Measurements from ENCODE around the gene DBN1. TPM values are rescaled to one million over a fixed set of nuclear protein-coding genes. Genes with fewer than 3 reads are reported as not detected.

Gene DBN1
- total and polyA plus RNA-seq, 2 experiments from 2014 or later: 106 to 290 TPM

DNA sequence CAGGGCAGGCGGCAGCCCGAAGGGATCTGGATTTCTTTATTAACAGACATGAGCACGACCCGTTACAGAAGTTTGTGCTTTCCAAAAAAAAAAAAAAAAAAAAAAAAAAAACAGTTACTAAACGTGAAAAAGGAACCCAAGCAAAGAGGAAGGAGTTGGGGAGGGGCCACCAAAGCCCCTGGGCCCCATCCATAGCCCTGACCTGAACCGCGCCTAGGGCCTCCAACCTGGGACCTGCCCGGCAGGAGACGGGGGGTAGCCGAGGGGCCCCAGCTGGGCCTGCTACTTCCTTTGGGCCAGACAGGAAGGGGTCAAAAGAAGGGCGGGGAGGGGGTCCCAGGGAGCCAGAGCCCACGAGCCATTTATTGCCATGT is 16.9 kb downstream of the DBN1 start:
- Mint-ChIP-seq H3K36me3 (ENCODE audit: low read depth) (peaks cover 43% of the 10 kb centered on the region), H3K27me3 (ENCODE audit: insufficient read depth, low read depth, poor library complexity) (peaks cover 48% of the 10 kb centered on the region), H3K4me3 (peak overlapping the region; percentile 78; the same call in 2 of the 3 replicates), H3K4me1 (peaks cover 24% of the 10 kb centered on the region), H3K9me3 (peaks cover 3% of the 10 kb centered on the region; the same call in 2 of the 3 replicates), H3K27ac (0 out of 2 replicates have a peak overlapping the region, but pooled peaks have one; percentile 62)
- Histone ChIP-seq H2AFZ (no peak overlapping the region), H3K4me1 (ENCODE audit: insufficient read depth) (peaks cover 19% of the 10 kb centered on the region), H3K4me2 (peak overlapping the region; percentile 60), H3K4me3 (0 out of 2 replicates have a peak overlapping the region, but pooled peaks have one; percentile 21), H3K27me3 (ENCODE audit: insufficient read depth) (peaks cover 19% of the 10 kb centered on the region), H3K79me2 (replicated peaks; ENCODE audit: insufficient read depth) (no peaks in the 10 kb centered on the region; the same call in 1 of the 2 replicates), H3F3A (replicated peaks; ENCODE audit: low read depth) (peaks cover 52% of the 10 kb centered on the region), H3K9me2 (ENCODE audit: insufficient read depth) (no peaks in the 10 kb centered on the region), H4K20me1 (replicated peaks; ENCODE audit: insufficient read depth) (peaks cover 21% of the 10 kb centered on the region), H3K27ac (ENCODE audit: low read depth) (peak overlapping the region; percentile 87), H3K36me3 (ENCODE audit: insufficient read depth) (peaks cover 20% of the 10 kb centered on the region)
- no peak for ATAC-seq
- DNase-seq (ENCODE audit: low spot score): no peak
- TF ChIP-seq STAT1 (IDR thresholded peaks at IDR 0.05; ENCODE audit: unreplicated experiment) (no peak), ZNF114 (CRISPR knock-in tag; IDR thresholded peaks at IDR 0.05) (no peak), EZH2phosphoT487 (IDR thresholded peaks at IDR 0.05; ENCODE audit: unreplicated experiment) (no peak), EZH2 (IDR thresholded peaks at IDR 0.05; ENCODE audit: low read depth, unreplicated experiment) (no peak), CREB1 (CRISPR knock-in tag; IDR thresholded peaks at IDR 0.05; ENCODE audit: low read depth) (no peak), POLR2AphosphoS5 (IDR thresholded peaks at IDR 0.05; ENCODE audit: low read depth) (no peak), JUNB (IDR thresholded peaks at IDR 0.05; ENCODE audit: unreplicated experiment) (no peak), NANOG (IDR thresholded peaks at IDR 0.05; ENCODE audit: borderline replicate concordance) (no peak), ZNF331 (CRISPR knock-in tag; IDR thresholded peaks at IDR 0.05; ENCODE audit: low read depth) (no peak)
- TF ChIP-seq, protein P1, sequence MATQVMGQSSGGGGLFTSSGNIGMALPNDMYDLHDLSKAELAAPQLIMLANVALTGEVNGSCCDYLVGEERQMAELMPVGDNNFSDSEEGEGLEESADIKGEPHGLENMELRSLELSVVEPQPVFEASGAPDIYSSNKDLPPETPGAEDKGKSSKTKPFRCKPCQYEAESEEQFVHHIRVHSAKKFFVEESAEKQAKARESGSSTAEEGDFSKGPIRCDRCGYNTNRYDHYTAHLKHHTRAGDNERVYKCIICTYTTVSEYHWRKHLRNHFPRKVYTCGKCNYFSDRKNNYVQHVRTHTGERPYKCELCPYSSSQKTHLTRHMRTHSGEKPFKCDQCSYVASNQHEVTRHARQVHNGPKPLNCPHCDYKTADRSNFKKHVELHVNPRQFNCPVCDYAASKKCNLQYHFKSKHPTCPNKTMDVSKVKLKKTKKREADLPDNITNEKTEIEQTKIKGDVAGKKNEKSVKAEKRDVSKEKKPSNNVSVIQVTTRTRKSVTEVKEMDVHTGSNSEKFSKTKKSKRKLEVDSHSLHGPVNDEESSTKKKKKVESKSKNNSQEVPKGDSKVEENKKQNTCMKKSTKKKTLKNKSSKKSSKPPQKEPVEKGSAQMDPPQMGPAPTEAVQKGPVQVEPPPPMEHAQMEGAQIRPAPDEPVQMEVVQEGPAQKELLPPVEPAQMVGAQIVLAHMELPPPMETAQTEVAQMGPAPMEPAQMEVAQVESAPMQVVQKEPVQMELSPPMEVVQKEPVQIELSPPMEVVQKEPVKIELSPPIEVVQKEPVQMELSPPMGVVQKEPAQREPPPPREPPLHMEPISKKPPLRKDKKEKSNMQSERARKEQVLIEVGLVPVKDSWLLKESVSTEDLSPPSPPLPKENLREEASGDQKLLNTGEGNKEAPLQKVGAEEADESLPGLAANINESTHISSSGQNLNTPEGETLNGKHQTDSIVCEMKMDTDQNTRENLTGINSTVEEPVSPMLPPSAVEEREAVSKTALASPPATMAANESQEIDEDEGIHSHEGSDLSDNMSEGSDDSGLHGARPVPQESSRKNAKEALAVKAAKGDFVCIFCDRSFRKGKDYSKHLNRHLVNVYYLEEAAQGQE (IDR thresholded peaks at IDR 0.05; ENCODE audit: unreplicated experiment): no peak
- TF ChIP-seq, protein P2, sequence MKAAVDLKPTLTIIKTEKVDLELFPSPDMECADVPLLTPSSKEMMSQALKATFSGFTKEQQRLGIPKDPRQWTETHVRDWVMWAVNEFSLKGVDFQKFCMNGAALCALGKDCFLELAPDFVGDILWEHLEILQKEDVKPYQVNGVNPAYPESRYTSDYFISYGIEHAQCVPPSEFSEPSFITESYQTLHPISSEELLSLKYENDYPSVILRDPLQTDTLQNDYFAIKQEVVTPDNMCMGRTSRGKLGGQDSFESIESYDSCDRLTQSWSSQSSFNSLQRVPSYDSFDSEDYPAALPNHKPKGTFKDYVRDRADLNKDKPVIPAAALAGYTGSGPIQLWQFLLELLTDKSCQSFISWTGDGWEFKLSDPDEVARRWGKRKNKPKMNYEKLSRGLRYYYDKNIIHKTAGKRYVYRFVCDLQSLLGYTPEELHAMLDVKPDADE (IDR thresholded peaks at IDR 0.05): no peak
- TF ChIP-seq, protein P3, sequence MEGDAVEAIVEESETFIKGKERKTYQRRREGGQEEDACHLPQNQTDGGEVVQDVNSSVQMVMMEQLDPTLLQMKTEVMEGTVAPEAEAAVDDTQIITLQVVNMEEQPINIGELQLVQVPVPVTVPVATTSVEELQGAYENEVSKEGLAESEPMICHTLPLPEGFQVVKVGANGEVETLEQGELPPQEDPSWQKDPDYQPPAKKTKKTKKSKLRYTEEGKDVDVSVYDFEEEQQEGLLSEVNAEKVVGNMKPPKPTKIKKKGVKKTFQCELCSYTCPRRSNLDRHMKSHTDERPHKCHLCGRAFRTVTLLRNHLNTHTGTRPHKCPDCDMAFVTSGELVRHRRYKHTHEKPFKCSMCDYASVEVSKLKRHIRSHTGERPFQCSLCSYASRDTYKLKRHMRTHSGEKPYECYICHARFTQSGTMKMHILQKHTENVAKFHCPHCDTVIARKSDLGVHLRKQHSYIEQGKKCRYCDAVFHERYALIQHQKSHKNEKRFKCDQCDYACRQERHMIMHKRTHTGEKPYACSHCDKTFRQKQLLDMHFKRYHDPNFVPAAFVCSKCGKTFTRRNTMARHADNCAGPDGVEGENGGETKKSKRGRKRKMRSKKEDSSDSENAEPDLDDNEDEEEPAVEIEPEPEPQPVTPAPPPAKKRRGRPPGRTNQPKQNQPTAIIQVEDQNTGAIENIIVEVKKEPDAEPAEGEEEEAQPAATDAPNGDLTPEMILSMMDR (conservative IDR thresholded peaks at IDR 0.05; ENCODE audit: low read depth in 2 of 2): no peak
- TF ChIP-seq, protein P4, sequence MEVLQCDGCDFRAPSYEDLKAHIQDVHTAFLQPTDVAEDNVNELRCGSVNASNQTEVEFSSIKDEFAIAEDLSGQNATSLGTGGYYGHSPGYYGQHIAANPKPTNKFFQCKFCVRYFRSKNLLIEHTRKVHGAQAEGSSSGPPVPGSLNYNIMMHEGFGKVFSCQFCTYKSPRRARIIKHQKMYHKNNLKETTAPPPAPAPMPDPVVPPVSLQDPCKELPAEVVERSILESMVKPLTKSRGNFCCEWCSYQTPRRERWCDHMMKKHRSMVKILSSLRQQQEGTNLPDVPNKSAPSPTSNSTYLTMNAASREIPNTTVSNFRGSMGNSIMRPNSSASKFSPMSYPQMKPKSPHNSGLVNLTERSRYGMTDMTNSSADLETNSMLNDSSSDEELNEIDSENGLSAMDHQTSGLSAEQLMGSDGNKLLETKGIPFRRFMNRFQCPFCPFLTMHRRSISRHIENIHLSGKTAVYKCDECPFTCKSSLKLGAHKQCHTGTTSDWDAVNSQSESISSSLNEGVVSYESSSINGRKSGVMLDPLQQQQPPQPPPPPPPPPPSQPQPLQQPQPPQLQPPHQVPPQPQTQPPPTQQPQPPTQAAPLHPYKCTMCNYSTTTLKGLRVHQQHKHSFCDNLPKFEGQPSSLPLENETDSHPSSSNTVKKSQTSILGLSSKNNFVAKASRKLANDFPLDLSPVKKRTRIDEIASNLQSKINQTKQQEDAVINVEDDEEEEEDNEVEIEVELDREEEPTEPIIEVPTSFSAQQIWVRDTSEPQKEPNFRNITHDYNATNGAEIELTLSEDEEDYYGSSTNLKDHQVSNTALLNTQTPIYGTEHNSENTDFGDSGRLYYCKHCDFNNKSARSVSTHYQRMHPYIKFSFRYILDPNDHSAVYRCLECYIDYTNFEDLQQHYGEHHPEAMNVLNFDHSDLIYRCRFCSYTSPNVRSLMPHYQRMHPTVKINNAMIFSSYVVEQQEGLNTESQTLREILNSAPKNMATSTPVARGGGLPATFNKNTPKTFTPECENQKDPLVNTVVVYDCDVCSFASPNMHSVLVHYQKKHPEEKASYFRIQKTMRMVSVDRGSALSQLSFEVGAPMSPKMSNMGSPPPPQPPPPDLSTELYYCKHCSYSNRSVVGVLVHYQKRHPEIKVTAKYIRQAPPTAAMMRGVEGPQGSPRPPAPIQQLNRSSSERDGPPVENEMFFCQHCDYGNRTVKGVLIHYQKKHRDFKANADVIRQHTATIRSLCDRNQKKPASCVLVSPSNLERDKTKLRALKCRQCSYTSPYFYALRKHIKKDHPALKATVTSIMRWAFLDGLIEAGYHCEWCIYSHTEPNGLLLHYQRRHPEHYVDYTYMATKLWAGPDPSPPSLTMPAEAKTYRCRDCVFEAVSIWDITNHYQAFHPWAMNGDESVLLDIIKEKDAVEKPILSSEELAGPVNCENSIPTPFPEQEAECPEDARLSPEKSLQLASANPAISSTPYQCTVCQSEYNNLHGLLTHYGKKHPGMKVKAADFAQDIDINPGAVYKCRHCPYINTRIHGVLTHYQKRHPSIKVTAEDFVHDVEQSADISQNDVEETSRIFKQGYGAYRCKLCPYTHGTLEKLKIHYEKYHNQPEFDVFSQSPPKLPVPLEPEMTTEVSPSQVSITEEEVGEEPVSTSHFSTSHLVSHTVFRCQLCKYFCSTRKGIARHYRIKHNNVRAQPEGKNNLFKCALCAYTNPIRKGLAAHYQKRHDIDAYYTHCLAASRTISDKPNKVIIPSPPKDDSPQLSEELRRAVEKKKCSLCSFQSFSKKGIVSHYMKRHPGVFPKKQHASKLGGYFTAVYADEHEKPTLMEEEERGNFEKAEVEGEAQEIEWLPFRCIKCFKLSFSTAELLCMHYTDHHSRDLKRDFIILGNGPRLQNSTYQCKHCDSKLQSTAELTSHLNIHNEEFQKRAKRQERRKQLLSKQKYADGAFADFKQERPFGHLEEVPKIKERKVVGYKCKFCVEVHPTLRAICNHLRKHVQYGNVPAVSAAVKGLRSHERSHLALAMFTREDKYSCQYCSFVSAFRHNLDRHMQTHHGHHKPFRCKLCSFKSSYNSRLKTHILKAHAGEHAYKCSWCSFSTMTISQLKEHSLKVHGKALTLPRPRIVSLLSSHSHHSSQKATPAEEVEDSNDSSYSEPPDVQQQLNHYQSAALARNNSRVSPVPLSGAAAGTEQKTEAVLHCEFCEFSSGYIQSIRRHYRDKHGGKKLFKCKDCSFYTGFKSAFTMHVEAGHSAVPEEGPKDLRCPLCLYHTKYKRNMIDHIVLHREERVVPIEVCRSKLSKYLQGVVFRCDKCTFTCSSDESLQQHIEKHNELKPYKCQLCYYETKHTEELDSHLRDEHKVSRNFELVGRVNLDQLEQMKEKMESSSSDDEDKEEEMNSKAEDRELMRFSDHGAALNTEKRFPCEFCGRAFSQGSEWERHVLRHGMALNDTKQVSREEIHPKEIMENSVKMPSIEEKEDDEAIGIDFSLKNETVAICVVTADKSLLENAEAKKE (CRISPR knock-in tag; IDR thresholded peaks at IDR 0.05): no peak
